Astrocyte of the cerebellum (primary cell): ENCODE results near the gene GANC.
"Not testable (repeated sequence)": the region's sequence is repeated elsewhere in the genome, so short reads cannot be mapped to it uniquely, and the experiment has no call there.

Experiments
- DNase-seq: peaks from one replicate; pipeline ENCODE4 v3.0.0-alpha.2; 2011; ENCODE audit warnings: low read depth
- H3K4me3 ChIP-seq: 2 replicates; pipeline ENCODE4 v1.5.1; 2011; ENCODE audit warnings: mild to moderate bottlenecking, low read depth, low read length, moderate library complexity
- in situ Hi-C: cut with HindIII; loops from 2 replicates; pipeline ENCODE4 v1.10.0; 2017; ENCODE audit warnings: low sequenced_read_pairs
- TF ChIP-seq, protein P1 (sequence below): IDR thresholded peaks from 2 replicates; pipeline ENCODE4 v1.5.1; 2012; ENCODE audit warnings: low read length, low read depth, moderate library complexity, mild to moderate bottlenecking; ENCODE audit errors: missing control alignments

Gene GANC

DNA sequence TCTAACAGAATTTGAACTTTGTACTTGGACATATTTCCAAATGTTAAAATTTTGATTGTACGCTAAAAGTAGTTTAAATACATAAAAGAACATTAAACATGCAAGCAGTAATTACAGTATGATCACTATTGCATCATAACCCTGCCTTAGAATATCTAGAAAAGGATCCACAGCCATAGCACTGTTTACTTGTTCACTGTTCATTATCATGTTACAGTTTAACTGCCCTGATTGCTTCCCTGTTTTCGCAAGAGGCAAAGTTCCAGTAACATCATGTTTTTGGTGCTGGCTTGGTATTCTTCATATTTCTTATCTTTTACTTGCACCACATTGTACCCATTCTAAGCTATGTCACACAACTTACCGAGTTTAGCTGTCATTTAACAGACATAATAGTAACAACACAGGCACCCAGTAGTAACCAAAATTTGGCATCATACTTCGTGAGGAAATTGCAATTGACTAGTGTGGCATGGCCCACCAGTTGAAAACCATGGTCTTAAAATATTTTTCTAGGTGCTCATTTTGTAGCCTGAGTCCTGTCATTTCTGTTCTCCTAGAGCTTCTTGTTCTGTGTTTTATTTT is 13.5 kb downstream of the GANC start:
- DNase-seq: no peak
- TF ChIP-seq, protein P1, sequence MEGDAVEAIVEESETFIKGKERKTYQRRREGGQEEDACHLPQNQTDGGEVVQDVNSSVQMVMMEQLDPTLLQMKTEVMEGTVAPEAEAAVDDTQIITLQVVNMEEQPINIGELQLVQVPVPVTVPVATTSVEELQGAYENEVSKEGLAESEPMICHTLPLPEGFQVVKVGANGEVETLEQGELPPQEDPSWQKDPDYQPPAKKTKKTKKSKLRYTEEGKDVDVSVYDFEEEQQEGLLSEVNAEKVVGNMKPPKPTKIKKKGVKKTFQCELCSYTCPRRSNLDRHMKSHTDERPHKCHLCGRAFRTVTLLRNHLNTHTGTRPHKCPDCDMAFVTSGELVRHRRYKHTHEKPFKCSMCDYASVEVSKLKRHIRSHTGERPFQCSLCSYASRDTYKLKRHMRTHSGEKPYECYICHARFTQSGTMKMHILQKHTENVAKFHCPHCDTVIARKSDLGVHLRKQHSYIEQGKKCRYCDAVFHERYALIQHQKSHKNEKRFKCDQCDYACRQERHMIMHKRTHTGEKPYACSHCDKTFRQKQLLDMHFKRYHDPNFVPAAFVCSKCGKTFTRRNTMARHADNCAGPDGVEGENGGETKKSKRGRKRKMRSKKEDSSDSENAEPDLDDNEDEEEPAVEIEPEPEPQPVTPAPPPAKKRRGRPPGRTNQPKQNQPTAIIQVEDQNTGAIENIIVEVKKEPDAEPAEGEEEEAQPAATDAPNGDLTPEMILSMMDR: no peak
- in situ Hi-C loops: no loop called here
- H3K4me3 ChIP-seq: no peak overlapping the region

DNA sequence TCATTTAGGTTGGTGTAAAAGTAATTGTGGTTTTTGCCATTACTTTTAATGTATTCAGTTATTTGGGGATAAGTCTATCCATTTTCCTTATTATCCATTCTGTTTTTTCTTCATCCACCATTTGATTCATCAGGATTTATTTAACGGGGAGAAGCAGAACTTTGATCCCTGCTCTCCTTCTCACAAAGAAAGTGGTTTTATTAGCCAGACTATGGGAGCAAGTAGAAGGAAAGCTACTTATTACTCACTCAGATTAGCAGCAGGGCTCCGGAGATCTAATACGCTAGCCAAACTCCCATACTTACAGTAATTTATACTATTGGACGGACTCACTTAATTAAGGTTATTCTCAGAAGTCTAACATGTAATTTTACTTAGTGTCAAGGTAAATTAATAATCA is 14.9 kb downstream of the GANC start:
- DNase-seq: no peak
- H3K4me3 ChIP-seq: no peak overlapping the region
- TF ChIP-seq, protein P1: no peak
- in situ Hi-C loops: no loop called here

DNA sequence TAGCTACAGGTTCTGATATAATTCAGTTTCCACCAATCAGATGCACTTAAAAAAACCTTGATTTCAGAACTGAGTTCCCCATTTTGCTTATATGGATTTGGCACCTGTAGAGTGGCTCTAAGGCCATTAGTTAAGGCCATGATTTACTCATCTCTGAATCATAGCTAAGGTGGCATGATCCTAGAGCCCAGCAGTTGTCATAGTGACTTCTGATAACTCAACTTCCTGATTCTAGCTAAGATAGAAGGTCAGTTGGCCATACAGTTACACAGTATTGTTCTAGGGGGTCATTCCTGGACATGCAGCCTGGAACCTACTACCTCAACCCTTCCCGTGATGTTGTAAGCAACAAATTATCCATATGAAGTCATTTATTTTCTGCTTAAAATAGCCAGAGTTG is 16.2 kb downstream of the GANC start:
- in situ Hi-C loops: no loop called here

DNA sequence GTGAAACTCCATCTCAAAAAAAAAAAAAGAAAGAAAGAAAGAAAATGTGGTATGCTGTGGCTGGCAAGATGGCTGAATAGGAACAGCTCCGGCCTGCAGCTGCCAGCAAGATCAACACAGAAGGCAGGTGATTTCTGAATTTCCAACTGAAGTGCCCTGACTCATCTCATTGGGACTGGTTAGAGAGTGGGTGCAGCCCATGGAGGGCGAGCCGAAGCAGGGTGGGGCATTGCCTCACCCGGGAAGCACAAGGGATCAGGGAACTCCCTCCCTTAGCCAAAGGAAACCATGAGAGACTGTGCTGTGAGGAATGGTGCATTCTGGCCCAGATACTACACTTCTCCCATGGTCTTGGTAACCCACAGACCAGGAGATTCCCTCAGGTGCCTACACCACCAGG is 28.0 kb downstream of the GANC start:
- H3K4me3 ChIP-seq, DNase-seq, in situ Hi-C loops: not testable (repeated sequence)

More for the DNA sequence above, 16.2 kb downstream of the GANC start:
- TF ChIP-seq, protein P1: no peak
- DNase-seq: no peak
- no peak overlapping the region for H3K4me3 ChIP-seq

DNA sequence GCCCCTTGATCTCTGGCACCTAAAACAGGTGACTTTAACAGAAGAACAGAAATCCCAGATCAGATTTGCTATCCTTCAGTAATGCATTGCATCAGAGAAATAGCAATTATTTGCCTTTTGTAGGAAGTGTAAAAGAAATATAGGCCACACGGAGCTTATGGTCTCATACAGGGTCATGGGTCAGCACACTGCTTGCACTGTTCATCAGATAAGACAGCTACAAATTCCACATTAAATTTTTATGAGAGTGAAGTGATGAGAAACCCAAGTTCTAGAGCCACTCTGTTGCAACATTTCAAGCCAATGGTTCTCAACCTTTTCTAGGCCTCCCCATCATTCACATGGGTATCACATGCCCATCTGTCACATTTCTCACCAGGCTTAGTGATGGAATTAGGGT is 33.7 kb downstream of the GANC start:
- in situ Hi-C loops: no loop called here
- no peak overlapping the region for H3K4me3 ChIP-seq
- TF ChIP-seq, protein P1: no peak
- no peak for DNase-seq

DNA sequence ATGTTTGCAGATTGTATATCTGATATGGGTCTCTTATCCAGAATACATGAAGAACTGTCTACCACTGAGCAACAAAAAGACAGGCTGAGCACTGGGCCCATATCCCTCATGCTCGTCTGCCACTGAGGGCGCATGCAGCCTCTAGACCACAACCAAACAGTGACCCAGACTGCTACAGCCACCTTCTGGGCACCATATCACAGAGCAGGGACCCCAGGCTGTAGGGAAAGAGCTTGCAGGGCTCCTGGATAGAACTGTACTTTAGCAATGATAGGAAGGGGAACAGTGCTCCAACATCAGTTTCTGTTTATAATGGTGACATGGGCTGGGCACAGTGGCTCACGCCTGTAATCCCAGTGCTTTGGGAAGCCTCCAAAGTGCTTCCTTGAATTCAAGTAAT is 40.5 kb downstream of the GANC start:
- in situ Hi-C loops: no loop called here
- DNase-seq: no peak
- TF ChIP-seq, protein P1: no peak
- no peak overlapping the region for H3K4me3 ChIP-seq

DNA sequence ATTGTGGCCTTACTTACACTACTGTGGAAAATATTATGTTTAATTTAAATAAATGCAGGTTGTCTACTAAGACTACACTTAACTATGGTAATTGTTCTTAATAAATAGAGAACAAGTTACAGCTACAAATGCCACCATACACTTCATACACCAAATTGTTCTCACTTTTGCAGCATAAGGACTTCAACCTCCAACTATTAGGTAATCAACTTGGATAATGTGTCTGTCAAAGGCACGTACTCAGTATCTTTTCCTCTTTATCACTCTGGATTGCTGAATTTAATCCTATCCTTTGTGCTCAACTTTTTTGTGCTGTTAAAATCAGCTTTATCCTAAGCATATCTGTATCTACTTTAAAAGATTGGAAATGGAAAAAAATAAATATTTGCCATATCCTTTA is 41.8 kb downstream of the GANC start:
- TF ChIP-seq, protein P1: no peak
- DNase-seq: no peak
- in situ Hi-C loops: no loop called here
- no peak overlapping the region for H3K4me3 ChIP-seq
